Vagina (tissue), 2 donors: ENCODE measurements around the gene AGO3. TPM values are rescaled to one million over a fixed set of nuclear protein-coding genes. Genes with fewer than 3 reads are reported as not detected.
"Not testable (repeated sequence)": the region's sequence is repeated elsewhere in the genome, so short reads cannot be mapped to it uniquely, and the experiment has no call there.

Source experiments
- DNase-seq, 2 donors: peaks; one replicate each; pipeline ENCODE4 v3.0.0-alpha.2; 2017; ENCODE audit errors: extremely low spot score in 2 of 2
- H3K27ac ChIP-seq: fragments of 200-600 bp; sonication (generic); one replicate; pipeline ENCODE4 v1.5.1; 2019
- H3K27me3 ChIP-seq: fragments of 200-600 bp; sonication (generic); one replicate; pipeline ENCODE4 v1.5.1; 2019
- H3K36me3 ChIP-seq, 2 donors: fragments of 200-600 bp; sonication (generic); one replicate each; pipeline ENCODE4 v1.5.1; 2017 to 2019
- H3K4me1 ChIP-seq: fragments of 200-600 bp; sonication (generic); one replicate; pipeline ENCODE4 v1.5.1; 2019
- H3K4me3 ChIP-seq, 2 donors: fragments of 200-600 bp; sonication (generic); 1 replicate in 1 of 2; 2 replicates in 1 of 2; pipeline ENCODE4 v1.5.1; 2016 to 2019
- H3K9me3 ChIP-seq: fragments of 200-600 bp; sonication (generic); one replicate; pipeline ENCODE4 v1.5.1; 2019
- POLR2A ChIP-seq, 2 donors: fragments of 450-650 bp; IDR thresholded peaks; one replicate each; pipeline ENCODE4 v1.6.1; 2017; ENCODE audit warnings: antibody characterized with exemption in 2 of 2, mild to moderate bottlenecking in 2 of 2, moderate library complexity in 2 of 2
- POLR2AphosphoS5 ChIP-seq, 2 donors: sonication (generic); formaldehyde crosslinking; IDR thresholded peaks; one replicate each; pipeline ENCODE4 v1.9.0; 2017; ENCODE audit warnings: antibody characterized with exemption in 2 of 2, mild to moderate bottlenecking in 2 of 2, low read depth in 1 of 2; ENCODE audit not compliant: insufficient read depth in 1 of 2
- intact Hi-C: fragments of 100-400 bp; cut with DNase I; formaldehyde crosslinking; loops from one replicate; pipeline ENCODE4 v1.15.1; 2023
- total RNA-seq: library from RNA; depleted of rRNA; stranded (reverse); fragments of >200 nt; gene quantifications from one replicate; pipeline ENCODE4 v1.2.3, GENCODE V29; 2016
- TF ChIP-seq, protein P1 (sequence below), 3 experiments: fragments of 450-650 bp in 2 of 3; fragments of 200-600 bp in 1 of 3; sonication (generic) in 1 of 3; IDR thresholded peaks; one replicate each; pipeline ENCODE4 v1.5.1; 2017 to 2019; ENCODE audit warnings: antibody characterized with exemption in 3 of 3, mild to moderate bottlenecking in 2 of 3, moderate library complexity in 2 of 3

The AGO3 gene
- total RNA-seq, 1 donor from 2014 or later, result 17.2 TPM

DNA sequence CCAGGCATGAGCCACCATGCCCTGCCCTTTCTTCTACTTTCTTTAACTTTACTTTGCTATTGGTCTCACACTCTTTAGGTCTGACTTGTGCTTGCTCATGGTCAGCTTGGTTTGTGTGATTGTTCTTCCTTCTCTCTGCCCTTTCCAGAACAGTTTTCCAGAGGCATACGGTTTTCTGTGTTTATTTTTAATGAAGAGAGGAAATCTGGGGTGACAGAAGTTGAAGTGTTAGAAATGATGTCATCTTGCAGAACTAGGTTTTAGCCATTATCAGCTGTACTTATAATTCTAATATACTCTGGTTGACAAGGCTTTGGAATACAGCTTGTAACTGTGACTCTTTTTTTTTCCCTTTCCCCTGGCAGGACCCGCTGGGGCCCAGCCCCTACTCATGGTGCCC is 14.4 kb downstream of the AGO3 start:
- no peak for DNase-seq
- intact Hi-C loops, result no loop called here
- peaks cover 8% of the 10 kb centered on the region for H3K4me1 ChIP-seq
- H3K27me3 ChIP-seq, result no peaks in the 10 kb centered on the region
- TF ChIP-seq, protein P1, sequence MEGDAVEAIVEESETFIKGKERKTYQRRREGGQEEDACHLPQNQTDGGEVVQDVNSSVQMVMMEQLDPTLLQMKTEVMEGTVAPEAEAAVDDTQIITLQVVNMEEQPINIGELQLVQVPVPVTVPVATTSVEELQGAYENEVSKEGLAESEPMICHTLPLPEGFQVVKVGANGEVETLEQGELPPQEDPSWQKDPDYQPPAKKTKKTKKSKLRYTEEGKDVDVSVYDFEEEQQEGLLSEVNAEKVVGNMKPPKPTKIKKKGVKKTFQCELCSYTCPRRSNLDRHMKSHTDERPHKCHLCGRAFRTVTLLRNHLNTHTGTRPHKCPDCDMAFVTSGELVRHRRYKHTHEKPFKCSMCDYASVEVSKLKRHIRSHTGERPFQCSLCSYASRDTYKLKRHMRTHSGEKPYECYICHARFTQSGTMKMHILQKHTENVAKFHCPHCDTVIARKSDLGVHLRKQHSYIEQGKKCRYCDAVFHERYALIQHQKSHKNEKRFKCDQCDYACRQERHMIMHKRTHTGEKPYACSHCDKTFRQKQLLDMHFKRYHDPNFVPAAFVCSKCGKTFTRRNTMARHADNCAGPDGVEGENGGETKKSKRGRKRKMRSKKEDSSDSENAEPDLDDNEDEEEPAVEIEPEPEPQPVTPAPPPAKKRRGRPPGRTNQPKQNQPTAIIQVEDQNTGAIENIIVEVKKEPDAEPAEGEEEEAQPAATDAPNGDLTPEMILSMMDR (IDR thresholded peaks at IDR 0.05), result no peak
- TF ChIP-seq POLR2A (IDR thresholded peaks at IDR 0.05) (no peak), POLR2AphosphoS5 (IDR thresholded peaks at IDR 0.05; ENCODE audit: insufficient read depth in 1 of 2, low read depth in 1 of 2) (no peak)
- H3K27ac ChIP-seq, result no peak overlapping the region
- no peaks in the 10 kb centered on the region for H3K36me3 ChIP-seq
- no peaks in the 10 kb centered on the region for H3K9me3 ChIP-seq
- H3K4me3 ChIP-seq, result no peak overlapping the region

DNA sequence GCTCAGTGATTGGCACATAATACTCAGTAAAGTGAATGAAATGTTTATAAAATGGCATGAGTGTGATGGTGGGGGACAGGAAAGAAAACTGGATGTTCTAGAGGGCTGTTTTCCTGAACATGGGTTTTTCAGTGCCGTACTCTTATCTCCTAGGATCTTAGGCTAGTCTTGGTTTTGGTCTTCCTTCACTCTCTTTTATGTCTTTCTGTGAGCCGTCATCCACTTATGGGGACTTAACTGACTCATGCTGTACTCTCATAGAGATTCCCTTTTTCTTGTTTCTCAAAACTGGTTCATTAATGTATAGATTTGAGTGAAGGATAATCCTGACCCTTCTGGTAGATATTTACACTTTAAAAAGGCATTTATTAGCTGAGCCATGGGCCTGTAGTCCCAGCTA is 16.6 kb downstream of the AGO3 start:
- Histone ChIP-seq H3K4me3 (no peak overlapping the region), H3K4me1 (peaks cover 8% of the 10 kb centered on the region), H3K36me3 (no peaks in the 10 kb centered on the region), H3K27me3 (no peaks in the 10 kb centered on the region), H3K9me3 (no peaks in the 10 kb centered on the region), H3K27ac (no peak overlapping the region)
- DNase-seq, result no peak
- TF ChIP-seq POLR2AphosphoS5 (IDR thresholded peaks at IDR 0.05; ENCODE audit: insufficient read depth in 1 of 2, low read depth in 1 of 2) (no peak), POLR2A (IDR thresholded peaks at IDR 0.05) (no peak)
- TF ChIP-seq, protein P1 (IDR thresholded peaks at IDR 0.05), result no peak
- intact Hi-C loops, result no loop called here

DNA sequence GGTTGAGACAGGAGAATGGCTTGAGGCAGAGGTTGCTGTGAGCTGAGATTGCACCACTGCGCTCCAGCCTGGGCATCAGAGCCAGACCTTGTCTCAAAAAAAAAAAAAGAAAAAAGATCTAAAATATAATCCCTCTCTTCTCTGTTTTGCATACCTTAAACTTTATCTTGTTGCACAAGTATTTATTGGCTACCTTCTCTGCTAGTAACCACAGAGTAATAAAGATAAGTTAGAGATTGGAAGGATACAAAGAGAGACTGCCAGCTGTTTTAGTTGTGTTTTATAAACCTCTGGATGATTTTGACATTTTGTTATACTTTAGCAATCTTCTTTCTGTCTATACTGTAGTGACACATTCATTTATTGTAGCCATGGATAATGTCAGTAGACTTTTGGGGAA is 27.7 kb downstream of the AGO3 start:
- Histone ChIP-seq H3K4me3 (no peak overlapping the region), H3K27ac (no peak overlapping the region), H3K36me3 (no peaks in the 10 kb centered on the region), H3K4me1 (no peaks in the 10 kb centered on the region), H3K9me3 (no peaks in the 10 kb centered on the region), H3K27me3 (no peaks in the 10 kb centered on the region)
- intact Hi-C loops, result no loop called here
- TF ChIP-seq POLR2A (IDR thresholded peaks at IDR 0.05) (no peak), POLR2AphosphoS5 (IDR thresholded peaks at IDR 0.05; ENCODE audit: insufficient read depth in 1 of 2, low read depth in 1 of 2) (no peak)
- TF ChIP-seq, protein P1 (IDR thresholded peaks at IDR 0.05), result no peak
- DNase-seq, result no peak

DNA sequence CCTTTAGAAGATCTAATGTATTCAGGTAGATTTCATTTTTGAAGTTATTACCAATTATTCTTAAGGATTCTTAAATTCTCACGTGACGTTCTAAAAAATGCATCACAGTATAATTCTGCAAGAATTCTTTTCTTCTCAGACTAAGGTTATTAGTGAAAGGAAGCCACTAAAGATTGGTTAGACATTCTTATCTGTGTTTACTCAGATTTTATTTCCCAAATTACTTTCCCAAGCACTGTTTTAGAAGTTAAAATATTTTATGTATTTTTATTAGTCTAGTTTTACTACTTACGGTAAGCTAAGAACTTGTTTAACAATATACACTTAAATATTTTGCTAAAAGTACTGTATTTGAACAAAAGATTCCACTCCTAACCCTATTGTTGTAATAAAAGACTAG is 28.4 kb downstream of the AGO3 start:
- no peak overlapping the region for H3K27ac ChIP-seq
- H3K36me3 ChIP-seq, result no peaks in the 10 kb centered on the region
- no peaks in the 10 kb centered on the region for H3K4me1 ChIP-seq
- H3K9me3 ChIP-seq, result no peaks in the 10 kb centered on the region
- TF ChIP-seq, protein P1 (IDR thresholded peaks at IDR 0.05), result no peak
- no peak for TF ChIP-seq POLR2AphosphoS5 (IDR thresholded peaks at IDR 0.05; ENCODE audit: insufficient read depth in 1 of 2, low read depth in 1 of 2)
- no peak for TF ChIP-seq POLR2A (IDR thresholded peaks at IDR 0.05)
- intact Hi-C loops, result no loop called here
- no peak overlapping the region for H3K4me3 ChIP-seq
- no peak for DNase-seq
- H3K27me3 ChIP-seq, result no peaks in the 10 kb centered on the region

DNA sequence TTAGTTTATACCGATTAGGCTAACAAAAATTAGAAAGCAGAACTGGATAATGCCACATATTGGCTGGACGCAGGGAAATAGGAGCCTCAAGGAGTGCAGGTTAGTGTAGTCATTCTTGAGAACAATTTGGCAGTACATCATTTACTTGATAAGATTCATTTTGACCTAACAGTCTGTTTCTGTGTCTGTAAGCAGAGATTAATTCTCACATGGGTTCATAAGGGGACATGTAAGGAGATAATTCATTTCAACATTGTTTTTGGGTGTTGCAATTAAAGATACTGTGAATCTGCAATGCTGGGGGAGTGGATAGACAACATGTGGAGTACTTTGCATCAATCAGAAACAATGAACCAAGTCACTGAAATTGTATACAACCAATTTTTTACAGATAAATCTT is 32.0 kb downstream of the AGO3 start:
- no peak for DNase-seq
- TF ChIP-seq POLR2AphosphoS5 (IDR thresholded peaks at IDR 0.05; ENCODE audit: insufficient read depth in 1 of 2, low read depth in 1 of 2), result no peak
- TF ChIP-seq, protein P1 (IDR thresholded peaks at IDR 0.05), result no peak
- no peak for TF ChIP-seq POLR2A (IDR thresholded peaks at IDR 0.05)
- no peak overlapping the region for H3K27ac ChIP-seq

DNA sequence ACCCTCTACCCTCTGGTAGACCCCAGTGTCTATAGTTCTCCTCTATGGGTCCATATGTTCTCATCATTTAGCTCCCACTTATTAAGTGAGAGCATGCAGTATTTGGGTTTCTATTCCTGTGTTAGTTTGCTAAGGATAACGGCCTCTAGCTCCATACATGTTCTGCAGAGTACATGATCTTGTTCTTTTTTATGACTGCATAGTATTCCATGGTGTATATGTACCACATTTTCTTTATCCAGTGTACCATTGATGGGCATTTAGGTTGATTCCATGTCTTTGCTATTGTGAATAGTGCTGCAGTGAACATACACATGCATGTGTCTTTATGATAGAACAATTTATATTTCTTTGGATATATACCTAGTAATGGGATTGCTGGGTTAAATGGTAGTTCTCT is 33.4 kb downstream of the AGO3 start:
- H3K4me3 ChIP-seq, H3K9me3 ChIP-seq, DNase-seq, H3K4me1 ChIP-seq, H3K27me3 ChIP-seq, intact Hi-C loops, H3K27ac ChIP-seq: not testable (repeated sequence)
- H3K36me3 ChIP-seq, result peaks cover 0 to 13% of the 10 kb centered on the region in 2 donors

More for the DNA sequence above, 32.0 kb downstream of the AGO3 start:
- Histone ChIP-seq H3K4me1 (no peaks in the 10 kb centered on the region), H3K27me3 (no peaks in the 10 kb centered on the region), H3K4me3 (no peak overlapping the region), H3K36me3 (peaks cover 0 to 6% of the 10 kb centered on the region in 2 donors), H3K9me3 (no peaks in the 10 kb centered on the region)
- intact Hi-C loops, result no loop called here
